GM21619 (cell line): Measurements from ENCODE around the gene KRT16.
"Not testable (repeated sequence)": the region's sequence is repeated elsewhere in the genome, so short reads cannot be mapped to it uniquely, and the experiment has no call there.

ENCODE experiments used
- ATAC-seq: cut with Tn5 transposase; IDR thresholded peaks from one replicate; pipeline ENCODE4 v1.9.1; 2021; ENCODE audit not compliant: unreplicated experiment

The KRT16 gene

DNA sequence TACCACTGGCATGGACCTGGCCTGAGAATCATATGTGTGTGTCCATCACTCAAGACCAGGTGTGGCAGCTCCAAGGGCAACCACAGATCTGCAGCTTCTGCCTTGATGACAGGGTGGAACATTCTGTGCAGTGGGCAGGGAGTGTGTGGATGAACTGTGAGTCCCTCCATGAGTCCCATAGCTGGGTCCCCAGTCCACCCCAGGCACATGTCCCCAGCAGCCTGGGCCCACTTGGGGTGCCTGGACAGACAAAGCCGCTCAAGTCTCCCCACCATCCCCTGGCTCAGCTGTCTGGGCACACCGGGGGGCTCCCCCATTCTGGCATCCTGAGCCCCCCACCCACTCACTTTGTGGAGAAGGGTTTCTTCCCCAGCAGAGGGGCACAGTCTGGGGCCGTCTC, 4.6 kb upstream of the KRT16 start:
- no peak for ATAC-seq

DNA sequence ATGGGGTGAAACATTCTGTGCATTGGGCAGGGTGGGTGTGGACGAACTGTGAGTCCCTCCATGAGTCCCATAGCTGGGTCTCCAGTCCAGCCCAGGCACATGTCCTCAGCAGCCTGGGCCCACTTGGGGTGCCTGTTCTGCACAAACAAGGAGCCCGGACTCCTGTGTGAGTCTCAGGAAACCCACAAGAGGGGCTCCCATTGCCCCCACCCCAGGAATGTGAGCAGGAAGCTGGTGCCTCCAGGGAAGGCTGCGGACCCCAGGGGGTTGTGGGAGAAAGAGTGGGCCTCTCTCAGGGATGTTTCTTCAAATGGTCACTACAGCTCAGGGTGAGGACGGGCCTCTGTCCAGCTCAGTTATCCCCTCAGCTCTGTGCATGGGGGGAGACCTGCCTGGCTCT, 3.9 kb upstream of the KRT16 start:
- not testable (repeated sequence) for ATAC-seq

DNA sequence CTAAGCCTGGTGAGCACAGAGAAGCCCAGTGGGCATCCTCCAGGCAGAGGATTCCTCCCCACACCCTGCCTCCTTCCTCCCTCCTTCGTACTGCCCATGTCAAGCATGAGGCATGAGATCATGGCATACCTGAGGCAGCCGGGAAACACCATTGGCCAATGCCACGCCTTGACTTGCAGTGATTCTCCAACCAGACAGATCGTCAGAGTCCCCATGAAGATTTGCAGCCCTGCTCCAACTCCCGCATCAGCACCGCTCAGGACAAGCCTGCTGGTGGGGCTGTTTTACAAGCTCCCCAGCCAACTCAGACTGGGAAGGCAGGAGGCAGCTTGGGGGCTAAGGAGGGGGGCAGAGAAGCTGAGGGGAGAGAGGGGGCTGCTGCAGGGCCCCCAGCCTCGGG, 2.9 kb upstream of the KRT16 start:
- ATAC-seq: no peak

DNA sequence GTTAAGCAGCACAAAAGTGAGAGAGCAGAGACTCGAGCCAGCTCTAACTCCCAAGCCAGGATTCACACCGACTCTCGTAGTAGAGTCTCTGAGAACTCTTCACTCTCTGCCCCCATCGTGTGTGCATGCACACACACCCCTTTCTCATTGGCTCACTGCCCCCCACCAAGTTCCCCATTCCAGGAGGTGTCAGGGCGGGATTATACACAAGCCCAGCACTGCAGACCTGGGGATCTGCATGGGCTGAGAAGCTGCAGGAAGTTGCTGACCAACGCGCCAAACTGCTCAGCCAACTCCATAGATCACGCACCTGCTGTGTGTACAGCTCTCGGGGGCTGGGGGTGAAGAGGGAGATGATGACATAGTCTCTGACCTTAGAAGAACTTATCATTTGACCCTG, 2.2 kb upstream of the KRT16 start:
- not testable (repeated sequence) for ATAC-seq

DNA sequence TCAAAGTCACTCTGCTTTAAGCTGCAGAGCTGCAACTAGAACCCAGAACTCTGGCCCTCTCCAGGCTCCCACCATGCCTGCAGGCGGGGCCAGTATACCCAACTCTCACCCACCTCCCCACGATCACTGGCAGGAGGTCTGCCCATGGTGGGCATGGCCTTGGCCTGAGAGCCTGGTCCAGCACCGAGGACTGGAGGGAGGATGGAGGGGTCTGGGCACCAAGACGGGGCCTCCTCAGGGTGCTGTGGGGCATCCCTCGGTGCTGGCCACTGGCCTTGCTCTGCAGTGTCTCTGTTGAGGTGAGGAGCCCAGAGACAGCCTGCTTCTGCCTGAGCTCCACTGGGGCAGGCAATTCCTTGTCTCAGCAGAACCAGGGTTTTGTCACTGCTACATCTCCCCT, 1.5 kb upstream of the KRT16 start:
- ATAC-seq: no peak

DNA sequence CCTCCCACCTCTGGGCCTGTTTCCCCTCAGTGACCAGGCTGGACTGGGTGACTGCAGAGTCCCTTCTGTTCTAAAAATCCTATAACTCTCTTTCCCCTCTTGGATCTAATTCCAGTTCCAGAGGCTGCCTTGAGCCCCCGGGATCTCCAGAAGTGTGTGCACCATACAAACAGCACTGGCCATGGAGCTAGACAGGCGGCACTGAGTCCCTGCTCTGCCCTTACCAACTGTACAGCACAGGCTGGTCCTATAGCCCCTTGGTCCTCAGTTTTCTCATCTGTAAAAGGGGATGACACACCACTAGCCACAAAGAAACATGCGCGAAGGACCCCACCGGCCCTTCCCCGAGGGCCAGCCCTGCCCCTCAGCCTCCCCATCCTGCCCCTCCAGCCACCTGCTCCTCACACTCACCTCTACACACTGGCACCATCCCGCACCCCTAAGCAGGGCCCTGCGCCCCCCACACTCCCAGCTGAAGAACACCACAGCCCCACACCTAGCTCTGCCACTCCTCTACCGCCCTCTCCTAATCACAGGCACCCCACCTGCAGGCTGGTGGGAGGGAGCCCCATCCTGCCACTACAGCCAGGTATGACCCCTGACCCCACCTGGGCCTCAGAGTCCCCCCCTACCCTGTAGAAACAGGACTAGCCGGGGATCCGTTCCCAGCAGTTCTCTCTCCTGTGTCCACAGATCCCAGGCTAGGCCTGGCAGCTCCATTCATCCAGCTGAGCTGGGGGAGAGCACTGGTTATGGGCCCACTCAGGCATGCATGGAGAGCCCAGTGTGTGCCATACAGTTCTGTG, 913 bp upstream of the KRT16 start:
- no peak for ATAC-seq

DNA sequence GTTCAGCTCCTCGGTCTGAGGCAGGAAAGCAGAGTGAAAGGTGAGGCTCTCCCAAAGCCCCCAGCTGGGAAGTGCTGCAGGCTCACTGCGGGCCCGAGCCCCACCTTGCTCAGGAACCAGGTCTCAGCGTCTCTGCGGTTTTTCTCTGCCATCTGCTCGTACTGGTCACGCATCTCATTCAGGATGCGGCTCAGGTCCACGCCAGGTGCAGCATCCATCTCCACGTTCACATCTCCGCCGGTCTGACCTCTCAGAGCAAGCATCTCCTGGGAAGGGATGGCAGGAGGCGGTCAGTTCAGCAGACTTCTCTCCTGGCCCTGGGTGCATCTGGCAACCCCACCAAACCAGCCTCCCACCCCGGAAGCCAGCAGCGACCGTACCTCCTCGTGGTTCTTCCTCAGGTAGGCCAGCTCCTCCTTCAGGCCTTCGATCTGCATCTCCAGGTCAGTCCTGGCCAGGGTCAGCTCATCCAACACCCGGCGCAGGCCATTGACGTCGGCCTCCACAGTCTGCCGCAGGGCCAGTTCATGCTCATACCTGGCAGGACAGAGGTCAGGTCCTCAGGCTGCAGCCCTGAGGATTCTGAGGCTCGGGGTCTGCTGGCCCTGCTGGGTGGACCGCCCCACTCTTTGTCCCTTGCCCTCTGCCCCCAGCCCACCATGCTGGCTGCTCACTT, 1.5 kb downstream of the KRT16 start:
- ATAC-seq: no peak

DNA sequence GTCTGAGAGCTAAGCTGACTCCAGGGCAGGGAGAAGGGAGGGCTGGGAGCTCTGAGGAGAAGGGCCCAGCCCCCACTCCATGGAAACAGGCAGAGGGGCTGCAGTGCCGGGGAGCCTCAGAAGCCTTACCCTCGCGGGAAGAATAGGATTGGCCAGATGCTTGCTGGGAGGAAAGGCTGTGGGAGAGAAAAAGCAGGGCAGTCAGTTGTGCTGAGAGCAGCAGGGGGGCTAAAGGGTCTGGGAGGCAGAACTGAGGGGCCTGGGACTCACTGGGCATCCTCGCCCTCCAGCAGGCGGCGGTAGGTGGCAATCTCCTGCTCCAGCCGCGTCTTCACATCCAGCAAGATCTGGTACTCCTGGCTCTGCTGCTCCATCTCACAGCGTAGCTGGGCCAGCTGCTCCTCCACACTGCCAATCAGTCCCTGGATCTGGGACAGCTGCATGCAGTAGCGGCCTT, 2.5 kb downstream of the KRT16 start:
- not testable (repeated sequence) for ATAC-seq

DNA sequence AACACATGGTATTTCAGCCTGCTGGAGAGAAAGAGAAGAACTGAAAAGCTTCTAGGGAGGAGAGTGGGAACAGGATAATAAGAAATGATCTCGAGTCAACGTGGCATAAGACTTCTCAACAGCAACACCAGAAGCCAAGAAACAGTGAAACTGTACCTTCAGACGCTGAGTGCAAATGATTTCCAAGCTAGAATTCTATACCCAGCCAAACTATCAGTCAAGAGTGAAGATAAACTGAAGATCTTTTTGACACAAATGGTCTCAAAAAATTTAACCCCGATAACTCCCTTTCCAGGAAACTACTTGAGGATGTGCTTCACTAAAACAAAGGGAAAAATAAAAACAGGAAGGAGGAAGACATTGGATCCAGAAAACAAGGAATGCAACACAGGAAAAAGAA, 5.6 kb downstream of the KRT16 start:
- ATAC-seq: not testable (repeated sequence)

DNA sequence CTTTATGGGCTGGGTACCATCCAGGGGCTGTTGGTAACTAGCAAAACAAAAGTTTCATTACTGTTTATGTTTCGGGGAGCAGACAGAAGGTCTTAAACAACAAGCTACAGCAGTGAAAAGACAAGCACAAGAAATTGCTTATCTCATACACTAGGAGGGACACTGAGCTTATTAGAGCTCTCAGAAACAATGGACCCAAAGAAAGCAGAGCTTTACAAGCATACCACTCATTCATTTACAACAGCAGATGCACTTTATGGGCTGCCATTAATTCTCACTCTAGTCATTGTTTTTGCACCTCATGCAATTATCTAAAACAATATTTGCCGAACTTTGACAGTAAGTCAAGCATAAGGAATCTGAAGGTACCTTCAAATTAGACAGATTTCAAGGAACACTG, 10.0 kb downstream of the KRT16 start:
- ATAC-seq: no peak

DNA sequence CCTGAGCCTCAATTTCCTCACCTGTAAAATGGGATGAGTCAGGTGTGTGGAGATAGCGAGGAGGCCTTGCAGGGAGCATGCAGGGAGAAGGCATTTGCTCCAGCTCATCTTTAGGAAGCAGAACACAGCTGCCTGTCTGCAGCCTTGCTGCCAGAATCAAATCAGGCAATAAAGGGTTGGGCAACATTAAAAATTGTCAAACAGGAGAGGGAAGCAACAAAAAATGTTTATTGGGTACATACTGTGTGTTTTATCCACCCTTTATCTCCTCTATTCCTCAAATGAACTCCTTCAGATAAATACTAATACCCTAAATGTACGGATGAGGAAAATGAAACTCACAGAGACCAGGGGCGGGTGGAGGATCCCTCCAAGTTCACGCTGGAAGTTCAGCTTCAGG, 12.2 kb downstream of the KRT16 start:
- no peak for ATAC-seq

DNA sequence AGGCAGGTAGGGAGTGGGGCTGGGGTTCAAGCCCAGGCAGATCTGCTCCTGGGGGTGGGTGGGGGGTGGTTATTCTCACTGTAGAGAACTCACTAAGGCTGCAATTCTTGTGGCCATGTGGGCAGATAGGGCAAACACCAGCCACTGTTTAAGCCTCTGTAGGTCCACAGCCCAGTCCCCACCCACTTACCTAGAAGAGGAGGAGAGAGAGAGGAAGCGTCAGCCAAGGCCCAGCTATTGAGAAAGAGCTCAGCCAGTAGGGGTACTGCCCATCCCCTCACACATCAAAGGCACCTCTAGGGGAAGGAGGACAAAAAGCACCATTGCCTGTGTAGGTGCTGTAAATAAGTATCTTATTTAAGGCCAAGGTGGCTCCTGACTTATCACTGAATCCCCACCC, 12.9 kb downstream of the KRT16 start:
- no peak for ATAC-seq

DNA sequence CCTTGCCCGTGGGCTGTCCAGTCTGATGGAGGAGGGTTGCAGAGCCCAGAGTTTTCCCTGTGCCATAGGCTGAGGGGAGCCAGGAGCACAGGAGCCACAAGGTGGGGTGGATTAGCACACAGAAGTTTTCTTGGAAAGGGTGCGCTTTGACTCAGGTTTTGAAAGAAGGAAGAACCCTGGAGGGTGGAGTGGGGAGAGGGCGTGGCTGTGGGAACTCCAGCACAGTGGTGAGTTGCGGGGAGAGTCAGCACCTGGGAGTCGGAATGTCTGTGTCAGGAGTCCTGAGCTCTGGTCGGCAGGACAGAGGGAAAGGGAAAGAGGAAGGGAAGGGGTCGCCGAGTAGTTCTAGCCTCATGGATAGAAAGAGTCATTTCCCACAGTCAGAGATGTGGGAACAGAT, 17.0 kb downstream of the KRT16 start:
- no peak for ATAC-seq

DNA sequence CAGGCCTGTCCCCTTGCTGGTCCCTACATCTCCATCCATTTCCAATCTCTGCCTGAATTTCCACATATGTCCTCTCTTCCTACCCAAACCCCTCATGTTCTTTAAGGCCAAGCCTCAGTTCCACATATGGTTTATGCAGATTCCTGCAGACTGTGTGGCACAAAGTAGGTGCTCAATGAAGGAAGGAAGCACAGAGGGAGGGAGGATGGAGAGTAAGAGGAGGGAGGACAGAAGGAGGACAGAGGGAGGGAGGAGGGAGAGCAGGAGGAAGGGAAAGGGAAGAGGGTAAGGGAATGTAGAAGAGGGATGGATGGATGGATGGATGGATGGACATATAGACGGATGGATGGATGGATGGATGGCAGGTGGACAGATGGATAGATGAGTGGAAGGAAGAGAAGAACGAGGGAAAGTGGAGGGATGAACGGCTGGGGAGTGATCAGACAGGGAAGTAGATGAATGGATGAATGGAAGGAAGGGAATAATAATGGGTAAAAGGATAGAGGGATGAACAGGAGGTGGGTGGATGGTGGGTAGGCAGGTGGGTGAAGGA, 18.1 kb downstream of the KRT16 start:
- no peak for ATAC-seq

DNA sequence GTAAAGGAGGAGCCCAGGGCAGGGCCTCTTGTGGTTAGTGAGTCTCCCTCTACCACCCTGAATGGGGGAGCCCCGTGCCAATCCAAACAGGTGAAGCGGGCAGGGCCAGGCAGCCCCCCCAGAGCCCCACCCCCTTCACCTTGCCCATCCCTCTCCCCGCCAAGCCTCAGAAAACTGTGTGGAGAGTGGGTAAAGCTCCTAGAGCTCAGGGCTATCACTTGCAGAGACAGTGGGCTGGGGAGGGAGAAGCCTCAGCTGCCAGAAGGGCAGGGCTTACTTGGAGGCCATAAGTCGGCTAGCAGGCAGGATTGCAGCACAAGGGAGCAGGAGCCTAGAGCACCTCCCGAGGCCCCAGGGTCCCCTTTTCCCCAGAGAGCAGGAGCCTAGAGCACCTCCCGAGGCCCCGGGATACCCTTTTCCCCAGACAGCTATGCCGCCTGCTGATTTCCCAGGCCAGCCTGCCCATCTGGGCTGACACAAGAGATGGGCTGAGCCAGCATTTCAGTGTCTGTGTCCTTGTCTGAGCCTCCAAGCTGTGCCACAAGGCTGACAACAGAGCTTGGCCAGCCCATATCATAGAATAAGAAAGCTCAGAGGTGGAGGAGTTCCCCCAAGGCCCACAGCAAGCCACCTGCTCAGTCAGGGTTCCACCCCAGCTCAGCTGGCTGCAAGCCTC, 19.1 kb downstream of the KRT16 start:
- no peak for ATAC-seq

DNA sequence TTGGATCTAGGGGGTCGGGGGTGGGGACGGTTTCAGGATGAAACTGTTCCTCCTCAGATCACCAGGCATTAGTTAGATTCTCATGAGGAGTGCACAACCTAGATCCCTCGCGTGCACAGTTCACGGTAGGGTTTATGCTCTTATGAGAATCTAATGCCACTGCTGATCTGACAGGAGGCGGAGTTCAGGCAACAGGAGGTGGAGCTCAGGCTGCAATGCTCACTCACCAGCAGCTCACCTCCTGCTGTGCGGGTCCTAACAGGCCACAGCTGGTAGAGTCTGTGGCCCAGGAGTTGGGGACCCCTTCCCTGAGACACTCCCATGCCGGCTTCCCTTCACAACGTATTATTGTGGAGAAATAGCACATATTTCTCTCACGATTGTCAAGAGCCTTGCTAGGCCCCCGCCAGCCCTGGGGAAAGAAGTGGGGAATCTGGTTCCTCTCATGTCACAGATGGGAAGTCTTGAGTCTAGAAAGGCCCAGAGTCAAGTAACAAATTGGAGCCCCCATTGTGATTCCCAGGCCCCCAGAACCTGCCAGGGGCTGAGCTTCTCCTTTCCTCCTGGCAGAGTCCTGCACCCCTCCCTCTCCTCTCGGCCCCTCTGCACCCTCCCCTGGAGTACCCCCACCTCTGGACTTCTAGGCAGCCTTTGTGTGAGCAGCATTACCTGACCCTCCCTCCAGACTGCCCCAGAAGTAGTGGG, 19.8 kb downstream of the KRT16 start:
- no peak for ATAC-seq

DNA sequence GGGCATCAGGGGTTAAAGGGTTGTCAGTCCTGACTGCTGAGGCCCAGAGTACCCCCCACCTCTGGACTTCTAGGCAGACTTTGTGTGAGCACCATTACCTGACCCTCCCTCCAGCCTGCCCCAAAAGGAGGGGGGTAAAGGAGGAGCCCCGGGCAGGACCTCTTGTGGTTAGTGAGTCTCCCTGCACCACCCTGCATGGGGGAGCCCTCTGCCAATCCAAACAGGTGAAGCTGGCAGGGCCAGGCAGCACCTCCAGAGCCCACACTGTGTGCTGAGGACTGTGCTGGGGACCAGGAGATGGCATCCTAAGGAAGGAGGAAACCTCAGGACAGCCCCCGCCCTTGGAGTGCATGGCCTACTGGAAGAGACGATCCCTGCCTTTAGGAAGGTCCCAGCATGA, 23.3 kb downstream of the KRT16 start:
- ATAC-seq: no peak

DNA sequence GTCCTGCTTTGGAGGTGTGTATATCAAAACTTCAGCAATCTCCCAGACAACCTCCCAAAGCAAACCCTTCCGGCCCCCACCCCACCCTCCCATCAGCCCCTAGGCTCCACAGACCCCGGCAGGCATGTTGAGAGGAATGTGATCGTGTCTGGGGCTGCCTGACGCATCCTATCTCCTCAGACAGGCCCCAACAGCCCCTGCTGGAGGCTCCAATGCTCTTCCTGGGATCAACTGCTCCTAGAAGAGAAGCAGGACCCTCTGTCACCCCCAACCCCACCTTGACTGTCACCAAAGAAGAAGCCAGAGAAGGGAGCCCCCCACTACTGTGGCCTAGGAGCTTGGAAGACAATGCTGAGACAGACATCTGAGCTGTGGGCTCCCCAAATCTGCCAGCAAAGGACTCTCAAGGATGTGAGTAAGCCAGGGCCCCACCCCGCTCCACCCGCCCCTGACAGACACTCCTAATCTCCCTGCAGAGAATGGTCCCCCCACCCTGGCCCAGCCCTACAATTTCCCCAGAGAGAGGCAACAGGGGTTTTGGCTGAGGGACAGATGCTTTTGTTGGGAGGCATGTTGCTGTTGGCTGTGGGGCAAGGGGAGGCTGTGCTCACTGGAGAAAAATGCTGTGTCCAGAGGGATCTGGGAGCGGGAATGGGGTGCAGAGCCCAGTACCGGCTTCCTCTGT, 24.3 kb downstream of the KRT16 start:
- ATAC-seq: no peak

DNA sequence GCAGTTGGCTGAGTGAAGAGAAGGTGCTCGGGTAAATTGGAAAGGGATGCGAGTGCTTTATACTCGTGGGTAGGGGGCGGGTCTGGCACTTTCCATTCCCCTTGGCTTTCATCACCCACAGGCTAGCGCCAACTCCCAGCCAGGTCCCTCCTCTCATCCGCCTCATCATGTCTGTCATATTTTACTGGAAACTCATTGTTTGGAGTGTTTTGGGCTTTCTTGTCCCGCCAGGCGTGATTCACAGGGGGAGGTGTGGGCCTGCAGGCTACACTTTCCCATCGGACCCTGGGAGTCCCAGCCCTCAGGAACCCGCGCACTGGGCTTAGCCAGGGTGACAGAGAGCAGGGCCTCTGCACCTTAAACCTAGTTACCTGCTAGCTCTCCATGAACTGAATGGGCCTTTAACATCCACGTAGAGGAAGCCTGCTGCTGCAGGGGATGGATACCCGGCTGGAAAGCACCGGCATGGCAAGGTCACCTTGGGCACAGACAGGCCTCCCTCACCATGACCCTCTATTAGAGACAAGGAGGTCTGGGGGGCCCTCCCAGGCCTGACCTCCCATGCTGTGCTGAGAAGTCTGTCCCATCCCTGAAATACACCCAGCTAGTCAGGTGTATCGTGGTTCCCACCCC, 25.6 kb downstream of the KRT16 start, which contains the start of gene KRT14:
TSS of gene KRT14 (minus strand) at position 33 of the 633 bp plus-strand sequence. CDS start 61 bp downstream, outside the sequence.
- no peak for ATAC-seq
